Epithelial cell of proximal tubule (primary cell): ENCODE measurements around the gene MTAP. TPM values are rescaled to one million over a fixed set of nuclear protein-coding genes. Genes with fewer than 3 reads are reported as not detected.

Source experiments
- DNase-seq: peaks from one replicate; pipeline ENCODE4 v3.0.0-alpha.2; 2011; ENCODE audit warnings: low read depth
- H3K4me3 ChIP-seq: 2 replicates; pipeline ENCODE4 v1.5.1; 2011; ENCODE audit warnings: low read depth, mild to moderate bottlenecking, low read length
- total RNA-seq: library from RNA; depleted of rRNA; stranded (reverse); fragments of >200 nt; gene quantifications from 2 replicates; pipeline ENCODE4 v1.2.3, GENCODE V29; 2015
- TF ChIP-seq, protein P1 (sequence below): conservative IDR thresholded peaks from 2 replicates; pipeline ENCODE4 v1.5.1; 2012; ENCODE audit warnings: low read depth, mild to moderate bottlenecking, low read length

MTAP gene
- total RNA-seq, 1 donor from 2014 or later = 34.2 TPM

DNA sequence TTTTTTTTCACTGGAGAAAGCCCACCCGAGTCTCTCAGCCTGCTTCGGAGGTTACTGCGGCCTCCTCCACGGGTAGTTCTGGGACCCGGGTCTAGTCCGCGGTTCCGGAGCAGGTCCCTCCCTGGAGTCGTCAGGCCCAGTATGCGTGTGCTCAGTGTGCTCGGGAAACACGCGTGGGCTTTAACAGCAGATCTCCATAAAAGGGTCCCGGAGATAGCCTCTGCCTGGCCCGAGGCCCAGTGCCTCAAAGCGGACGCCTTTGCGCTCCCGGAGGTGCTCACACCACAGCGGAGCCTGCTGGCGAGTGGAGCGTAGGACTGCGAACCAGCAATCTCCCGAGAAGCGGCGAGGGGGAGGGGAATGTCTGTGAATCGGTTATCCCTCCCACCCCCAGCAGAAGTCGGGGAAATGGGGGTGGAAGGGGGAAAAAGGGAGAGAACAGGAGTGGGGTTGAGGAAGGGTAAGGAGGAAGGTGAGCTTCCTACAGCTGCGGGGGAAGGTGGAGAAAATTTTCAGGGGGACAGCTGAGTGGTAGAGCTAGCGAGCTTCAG is 163.0 kb downstream of the MTAP start:
- TF ChIP-seq, protein P1, sequence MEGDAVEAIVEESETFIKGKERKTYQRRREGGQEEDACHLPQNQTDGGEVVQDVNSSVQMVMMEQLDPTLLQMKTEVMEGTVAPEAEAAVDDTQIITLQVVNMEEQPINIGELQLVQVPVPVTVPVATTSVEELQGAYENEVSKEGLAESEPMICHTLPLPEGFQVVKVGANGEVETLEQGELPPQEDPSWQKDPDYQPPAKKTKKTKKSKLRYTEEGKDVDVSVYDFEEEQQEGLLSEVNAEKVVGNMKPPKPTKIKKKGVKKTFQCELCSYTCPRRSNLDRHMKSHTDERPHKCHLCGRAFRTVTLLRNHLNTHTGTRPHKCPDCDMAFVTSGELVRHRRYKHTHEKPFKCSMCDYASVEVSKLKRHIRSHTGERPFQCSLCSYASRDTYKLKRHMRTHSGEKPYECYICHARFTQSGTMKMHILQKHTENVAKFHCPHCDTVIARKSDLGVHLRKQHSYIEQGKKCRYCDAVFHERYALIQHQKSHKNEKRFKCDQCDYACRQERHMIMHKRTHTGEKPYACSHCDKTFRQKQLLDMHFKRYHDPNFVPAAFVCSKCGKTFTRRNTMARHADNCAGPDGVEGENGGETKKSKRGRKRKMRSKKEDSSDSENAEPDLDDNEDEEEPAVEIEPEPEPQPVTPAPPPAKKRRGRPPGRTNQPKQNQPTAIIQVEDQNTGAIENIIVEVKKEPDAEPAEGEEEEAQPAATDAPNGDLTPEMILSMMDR = peak; percentile 73
- no peak for DNase-seq
- H3K4me3 ChIP-seq = peak overlapping the region; percentile 57

DNA sequence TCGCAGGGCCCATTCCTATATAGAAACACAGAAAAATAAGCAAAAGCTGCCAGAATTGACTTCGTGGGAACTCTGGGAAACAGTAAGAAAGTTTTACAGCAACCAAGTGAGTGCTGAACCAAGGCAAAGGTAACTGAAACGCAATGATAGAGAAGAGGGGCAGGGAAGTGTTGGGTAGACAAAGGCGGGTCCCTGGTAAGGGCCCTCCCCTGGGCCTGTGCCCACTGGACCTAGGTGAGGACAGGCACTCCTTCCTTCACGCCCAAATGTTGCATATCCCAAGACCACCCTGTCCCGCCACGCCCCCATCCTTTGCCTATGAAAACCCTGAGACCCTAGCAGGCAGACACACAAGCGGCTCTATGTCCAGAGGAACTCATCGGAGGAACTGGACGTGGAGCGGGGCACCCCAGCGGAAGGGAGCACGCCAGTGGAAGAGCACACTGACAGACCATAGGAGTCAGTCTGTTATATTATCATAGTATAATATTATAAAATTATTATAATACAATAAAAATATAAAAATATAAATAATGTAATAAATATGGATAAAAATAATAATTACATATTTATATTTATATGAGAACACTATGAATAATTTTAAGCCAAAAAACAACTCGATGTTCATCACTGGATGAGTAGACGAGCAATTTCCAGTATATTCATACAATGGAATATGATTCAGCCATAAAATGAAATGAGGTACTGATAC is 163.9 kb downstream of the MTAP start:
- no peak for DNase-seq

DNA sequence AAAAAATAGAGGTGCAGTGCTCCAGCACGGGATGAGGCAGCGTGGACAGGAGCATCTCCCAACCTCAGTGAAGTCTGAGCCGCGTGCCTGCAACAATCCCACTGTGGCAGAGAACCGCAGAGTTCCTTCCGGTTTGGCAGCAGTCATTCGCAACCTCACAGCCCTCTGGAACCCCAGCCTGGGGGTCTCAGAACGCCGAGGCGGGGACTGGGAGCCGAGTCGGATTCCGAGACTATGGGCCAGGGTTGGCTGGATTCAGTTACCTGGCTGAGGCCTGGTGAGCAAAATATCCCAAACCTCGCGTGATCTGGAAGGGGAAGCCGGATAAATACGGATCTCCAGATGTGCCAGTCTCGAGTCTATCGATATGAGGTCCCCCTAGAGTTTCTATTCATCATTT is 164.7 kb downstream of the MTAP start:
- TF ChIP-seq, protein P1 = no peak
- H3K4me3 ChIP-seq = no peak overlapping the region
- no peak for DNase-seq

More for the DNA sequence above, 163.9 kb downstream of the MTAP start:
- no peak overlapping the region for H3K4me3 ChIP-seq
- TF ChIP-seq, protein P1 = no peak

DNA sequence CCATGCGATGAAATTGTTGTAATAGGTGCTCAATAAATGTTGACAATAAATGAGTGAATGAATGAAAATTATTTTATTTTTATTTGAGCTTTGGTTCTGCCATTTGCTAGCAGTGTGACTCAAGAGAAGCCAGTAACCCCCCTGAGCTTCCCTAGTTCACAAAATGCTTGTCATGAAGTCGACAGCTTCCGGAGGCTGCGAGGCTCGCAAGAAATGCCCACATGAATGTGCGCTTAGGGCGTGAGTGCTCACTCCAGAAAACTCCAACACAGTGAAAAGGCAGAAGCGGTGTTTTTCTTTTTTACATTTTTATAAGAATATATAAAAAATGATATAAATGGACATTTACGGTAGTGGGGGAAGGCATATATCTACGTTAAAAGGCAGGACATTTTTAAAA is 165.3 kb downstream of the MTAP start:
- TF ChIP-seq, protein P1 = no peak
- no peak overlapping the region for H3K4me3 ChIP-seq
- DNase-seq = no peak

DNA sequence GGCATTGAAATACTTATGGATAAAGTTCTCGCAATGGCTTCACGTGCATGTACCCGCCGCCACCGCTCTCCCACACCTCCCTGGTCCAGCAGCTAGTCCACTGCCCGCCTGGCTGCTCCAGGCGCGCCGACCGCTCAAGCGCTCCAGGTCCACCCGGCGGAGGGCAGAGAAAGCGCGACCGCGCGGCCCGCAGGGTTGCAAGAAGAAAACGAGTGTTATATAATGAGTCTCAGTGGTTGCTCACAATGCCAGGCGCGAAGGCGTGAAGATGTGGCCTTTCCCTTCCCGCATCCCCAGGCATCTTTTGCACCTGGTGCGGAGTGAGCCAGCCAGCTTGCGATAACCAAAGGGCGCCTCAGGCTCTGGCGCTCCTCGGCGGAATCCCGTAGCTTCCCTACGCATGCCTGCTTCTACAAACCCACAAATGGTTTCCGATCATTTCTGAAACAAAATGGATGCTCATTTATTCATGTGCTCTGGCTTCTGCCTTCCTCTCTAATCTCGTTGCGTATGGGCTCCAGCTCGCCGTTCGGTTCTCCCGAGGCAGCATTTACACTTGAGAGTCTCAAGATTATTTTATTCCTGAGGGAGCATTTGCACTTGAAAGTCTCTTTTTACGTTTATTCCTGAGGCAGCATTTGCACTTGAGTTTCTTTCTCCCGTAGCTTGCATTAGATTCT is 166.0 kb downstream of the MTAP start:
- no peak for DNase-seq
- TF ChIP-seq, protein P1 = no peak
- H3K4me3 ChIP-seq = no peak overlapping the region

DNA sequence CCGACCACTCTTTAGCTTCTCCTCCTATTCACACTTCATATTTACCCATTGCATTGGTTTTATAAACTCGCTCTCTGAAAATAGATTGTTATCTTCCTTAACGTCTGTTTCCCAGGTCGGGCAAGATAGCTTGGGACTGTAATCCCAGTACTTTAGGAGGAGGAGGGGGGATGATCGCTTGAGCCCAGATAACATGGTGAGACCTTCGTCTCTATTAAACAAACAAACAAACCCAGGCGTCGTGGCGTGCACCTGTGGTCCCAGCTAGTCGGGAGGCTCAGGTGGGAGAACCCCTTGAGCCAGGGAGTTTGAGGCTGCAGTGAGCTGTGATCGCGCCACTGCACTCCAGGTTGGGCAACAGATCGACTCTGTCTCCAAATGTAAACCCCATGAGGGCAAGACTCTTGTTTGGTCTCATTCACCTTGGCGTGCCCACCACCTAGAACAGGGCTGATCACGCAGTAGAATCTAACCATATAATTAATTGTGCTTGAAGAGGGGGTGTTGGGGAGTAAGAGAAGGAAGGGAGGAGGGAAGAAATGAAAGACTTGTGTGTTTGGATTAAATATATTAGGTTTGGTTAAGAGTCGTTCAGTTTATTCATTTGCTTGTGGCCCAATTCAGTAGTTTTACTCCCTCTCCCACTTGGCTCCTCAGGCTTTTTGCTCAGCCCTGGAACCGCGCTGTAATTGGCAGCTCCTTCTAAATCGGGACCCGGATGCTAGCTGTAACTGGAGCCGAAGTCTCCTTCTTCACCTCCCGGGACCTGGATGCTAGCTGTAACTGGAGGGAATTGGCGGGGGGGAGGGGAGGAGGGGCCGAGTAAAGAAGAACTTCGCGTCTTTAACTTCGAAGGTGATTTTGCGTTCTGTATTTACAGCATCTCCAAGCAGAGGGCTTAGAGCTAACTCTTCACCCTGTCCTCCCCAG is 166.8 kb downstream of the MTAP start:
- DNase-seq = no peak
- no peak overlapping the region for H3K4me3 ChIP-seq
- TF ChIP-seq, protein P1 = no peak
